ENCODE results near the gene SETD3.

SETD3 gene

GRCh38 chr14:99451234-99451633 lies 29.4 kb downstream of the SETD3 start:
- no peak for DNase-seq

- no peak for DNase-seq
Measured at GRCh38 chr14:99450266-99450665, 30.4 kb downstream of the SETD3 start.

- DNase-seq = no peak
Measured at GRCh38 chr14:99447739-99448138, 32.9 kb downstream of the SETD3 start.

- no peak for DNase-seq
Measured at GRCh38 chr14:99445931-99446330, 34.7 kb downstream of the SETD3 start.

GRCh38 chr14:99441918-99442317 lies 38.7 kb downstream of the SETD3 start:
- DNase-seq = no peak

- DNase-seq = no peak
Measured at GRCh38 chr14:99441157-99441870, 39.3 kb downstream of the SETD3 start.

GRCh38 chr14:99440278-99440677 lies 40.4 kb downstream of the SETD3 start:
- DNase-seq = no peak

GRCh38 chr14:99437706-99438105 lies 43.0 kb downstream of the SETD3 start:
- no peak for DNase-seq

GRCh38 chr14:99436247-99437180 lies 44.1 kb downstream of the SETD3 start:
- DNase-seq = no peak

GRCh38 chr14:99435327-99435726 lies 45.3 kb downstream of the SETD3 start:
- DNase-seq = no peak

- DNase-seq = no peak
Measured at GRCh38 chr14:99432485-99432884, 48.2 kb downstream of the SETD3 start.

- no peak for DNase-seq
Measured at GRCh38 chr14:99431986-99432385, 48.7 kb downstream of the SETD3 start.

GRCh38 chr14:99430491-99430890 lies 50.2 kb downstream of the SETD3 start:
- peak; percentile 17 for DNase-seq

GRCh38 chr14:99427632-99428300 lies 52.9 kb downstream of the SETD3 start:
- no peak for DNase-seq

GRCh38 chr14:99426813-99427346 lies 53.8 kb downstream of the SETD3 start:
- no peak for DNase-seq

GRCh38 chr14:99426265-99426664 lies 54.4 kb downstream of the SETD3 start:
- DNase-seq = no peak

- DNase-seq = no peak
Measured at GRCh38 chr14:99425272-99425681, 55.4 kb downstream of the SETD3 start.

- no peak for DNase-seq
Measured at GRCh38 chr14:99424306-99424877, 56.3 kb downstream of the SETD3 start.

GRCh38 chr14:99423434-99423833 lies 57.2 kb downstream of the SETD3 start:
- DNase-seq = no peak

- no peak for DNase-seq
Measured at GRCh38 chr14:99422228-99423010, 58.2 kb downstream of the SETD3 start.

GRCh38 chr14:99420711-99421110 lies 59.9 kb downstream of the SETD3 start:
- no peak for DNase-seq

- DNase-seq = no peak
Measured at GRCh38 chr14:99419905-99420304, 60.8 kb downstream of the SETD3 start.

Data from activated CD4-positive, alpha-beta T cell treated with anti-CD3 and anti-CD28 coated beads, Interleukin-2, amount 50 U/mL, for 1 hour (primary cell).